HUDEP-2 (cell line): ENCODE data around the gene PSMD8.
"Not testable (repeated sequence)": the region's sequence is repeated elsewhere in the genome, so short reads cannot be mapped to it uniquely, and the experiment has no call there.

ENCODE experiments used
- DNase-seq, 76 experiments: peaks; one replicate each; lab custom pipeline; 2025; ENCODE audit not compliant: unreplicated experiment in 76 of 76; lab: John Stamatoyannopoulos, UW

PSMD8 gene

DNA sequence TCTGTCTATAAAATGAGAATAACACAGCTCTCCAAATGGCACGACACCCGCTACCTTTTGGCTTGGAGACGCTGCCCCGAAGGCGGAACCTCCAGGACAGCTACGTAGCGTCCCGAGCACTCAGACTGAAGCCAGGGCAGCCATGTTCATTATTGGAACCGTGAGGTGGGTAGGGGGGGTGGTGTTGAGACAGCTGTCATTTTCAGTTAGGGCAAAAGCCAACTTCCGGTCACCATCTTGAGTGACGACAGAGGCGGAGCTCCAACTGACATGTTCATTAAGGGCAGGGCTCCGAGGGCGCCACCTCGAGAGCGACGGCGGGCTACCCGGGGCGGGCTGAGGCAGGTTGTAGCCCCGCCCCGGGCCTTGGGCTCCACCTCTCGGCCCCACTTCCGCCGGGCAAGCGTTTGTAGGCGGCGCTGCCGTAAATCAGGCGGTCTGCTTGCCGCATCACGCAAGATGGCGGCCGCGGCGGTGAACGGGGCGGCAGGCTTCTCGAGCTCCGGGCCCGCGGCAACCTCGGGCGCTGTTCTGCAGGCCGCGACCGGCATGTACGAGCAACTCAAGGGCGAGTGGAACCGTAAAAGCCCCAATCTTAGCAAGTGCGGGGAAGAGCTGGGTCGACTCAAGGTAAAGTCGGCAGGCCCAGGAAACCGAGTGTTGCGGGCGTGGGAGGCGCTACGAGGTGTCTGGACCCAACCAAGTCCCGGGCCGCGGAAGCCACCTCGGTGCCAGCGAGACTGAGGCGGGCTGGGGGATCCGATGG lies at the start of gene PSMD8:
Gene PSMD8 (plus strand): TSS at position 240 of the 766 bp plus-strand sequence. CDS start 31 bp downstream, at position 271.
- peak in 75 of 76 experiments; percentile 94 to 100 (median 100) for DNase-seq

DNA sequence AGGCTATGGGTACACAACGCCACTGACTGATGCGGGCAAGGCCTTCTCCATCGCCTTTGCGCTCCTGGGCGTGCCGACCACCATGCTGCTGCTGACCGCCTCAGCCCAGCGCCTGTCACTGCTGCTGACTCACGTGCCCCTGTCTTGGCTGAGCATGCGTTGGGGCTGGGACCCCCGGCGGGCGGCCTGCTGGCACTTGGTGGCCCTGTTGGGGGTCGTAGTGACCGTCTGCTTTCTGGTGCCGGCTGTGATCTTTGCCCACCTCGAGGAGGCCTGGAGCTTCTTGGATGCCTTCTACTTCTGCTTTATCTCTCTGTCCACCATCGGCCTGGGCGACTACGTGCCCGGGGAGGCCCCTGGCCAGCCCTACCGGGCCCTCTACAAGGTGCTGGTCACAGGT lies 47.8 kb upstream of the PSMD8 start:
- no peak for DNase-seq

DNA sequence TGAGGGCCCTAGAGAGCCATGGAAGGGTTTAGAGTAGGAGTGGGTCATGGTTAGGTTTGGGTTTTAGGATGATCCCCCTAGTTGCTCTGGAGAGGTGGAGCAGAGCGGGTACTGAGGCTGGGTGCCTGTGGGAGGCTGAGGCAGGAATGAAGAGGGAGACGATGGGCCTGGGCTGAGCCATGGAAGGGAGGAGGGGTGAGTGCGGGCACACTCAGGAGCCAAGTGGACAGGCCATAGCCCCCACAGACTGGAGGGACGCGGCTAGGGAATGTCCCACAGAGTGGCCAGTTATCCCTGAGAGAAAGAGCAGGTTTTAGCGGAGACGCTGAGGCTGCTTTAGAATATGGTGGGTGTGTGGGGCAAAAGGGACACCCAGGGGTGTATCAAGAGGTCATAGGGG lies 44.7 kb upstream of the PSMD8 start:
- DNase-seq: no peak

DNA sequence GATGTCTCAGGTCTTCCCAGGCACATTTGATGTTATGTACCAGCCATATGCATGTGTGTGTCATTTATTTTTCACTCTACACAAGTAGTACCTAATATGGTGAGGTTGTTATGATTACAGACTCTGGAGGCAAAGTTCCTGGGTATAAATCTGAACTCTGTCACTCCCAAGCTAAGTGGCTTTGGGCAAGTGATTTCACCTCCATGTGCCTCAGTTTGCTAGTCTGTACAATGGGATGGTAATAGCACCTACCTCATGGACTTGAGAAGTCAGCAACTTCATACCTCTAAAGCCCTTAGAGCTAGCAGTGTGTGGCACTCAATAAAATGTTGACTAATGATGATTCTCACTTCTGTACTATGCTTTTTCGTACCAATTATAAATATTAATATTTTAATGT lies 42.6 kb upstream of the PSMD8 start:
- no peak for DNase-seq

DNA sequence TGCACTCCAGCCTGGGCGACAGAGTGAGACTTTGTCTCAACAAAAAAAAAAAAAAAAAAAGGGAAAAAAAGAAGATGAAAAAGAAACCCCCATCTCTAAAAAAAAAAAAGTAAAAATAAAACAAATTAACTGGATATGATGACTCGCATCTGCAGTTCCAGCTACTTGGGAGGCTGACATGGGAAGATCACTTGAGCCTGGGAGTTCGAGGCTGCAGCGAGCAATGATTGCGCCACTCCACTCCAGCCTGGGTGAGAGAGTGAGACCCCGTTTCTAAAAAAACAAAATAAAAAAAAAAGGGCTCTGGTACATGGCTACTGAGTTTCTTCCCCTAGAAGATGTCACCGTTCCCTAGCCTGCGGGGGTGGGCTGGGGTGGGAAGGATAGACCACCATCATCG lies 41.1 kb upstream of the PSMD8 start:
- DNase-seq: no peak

DNA sequence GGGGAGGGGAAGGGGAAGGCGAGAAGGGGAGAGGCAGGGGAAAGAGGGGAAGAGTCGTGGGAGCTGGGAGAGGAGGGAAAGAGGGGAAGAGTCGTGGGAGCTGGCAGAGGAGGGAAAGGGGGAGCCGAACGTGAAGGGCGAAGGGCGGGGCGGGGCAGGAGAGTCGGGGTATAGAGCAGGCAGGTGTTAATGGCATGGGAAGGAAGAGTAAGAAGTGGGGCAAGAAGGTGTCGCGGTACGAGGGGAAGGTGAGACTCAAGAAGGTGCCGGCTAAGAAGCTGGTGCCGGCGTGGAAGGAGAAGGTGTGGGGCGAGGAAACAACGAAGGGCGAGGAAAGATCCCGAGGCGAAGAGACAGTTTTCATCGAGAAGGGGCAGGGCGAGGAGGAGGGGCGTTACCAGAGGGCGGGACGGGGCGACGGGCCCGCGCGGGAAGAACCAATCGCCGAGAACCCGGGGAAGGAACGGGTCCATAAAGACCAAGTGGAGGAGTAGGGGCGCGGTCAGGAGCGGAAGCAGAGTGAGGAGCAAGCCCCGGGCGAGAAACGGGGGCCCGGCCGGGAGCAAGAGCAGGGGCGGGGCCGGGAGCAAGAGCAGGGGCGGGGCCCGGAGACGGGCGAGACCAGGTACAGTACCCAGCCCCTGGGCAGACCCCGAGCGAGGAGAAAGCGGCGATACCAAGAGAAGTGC lies 38.3 kb upstream of the PSMD8 start:
- DNase-seq: peak; percentile 75 to 100 (median 98)

DNA sequence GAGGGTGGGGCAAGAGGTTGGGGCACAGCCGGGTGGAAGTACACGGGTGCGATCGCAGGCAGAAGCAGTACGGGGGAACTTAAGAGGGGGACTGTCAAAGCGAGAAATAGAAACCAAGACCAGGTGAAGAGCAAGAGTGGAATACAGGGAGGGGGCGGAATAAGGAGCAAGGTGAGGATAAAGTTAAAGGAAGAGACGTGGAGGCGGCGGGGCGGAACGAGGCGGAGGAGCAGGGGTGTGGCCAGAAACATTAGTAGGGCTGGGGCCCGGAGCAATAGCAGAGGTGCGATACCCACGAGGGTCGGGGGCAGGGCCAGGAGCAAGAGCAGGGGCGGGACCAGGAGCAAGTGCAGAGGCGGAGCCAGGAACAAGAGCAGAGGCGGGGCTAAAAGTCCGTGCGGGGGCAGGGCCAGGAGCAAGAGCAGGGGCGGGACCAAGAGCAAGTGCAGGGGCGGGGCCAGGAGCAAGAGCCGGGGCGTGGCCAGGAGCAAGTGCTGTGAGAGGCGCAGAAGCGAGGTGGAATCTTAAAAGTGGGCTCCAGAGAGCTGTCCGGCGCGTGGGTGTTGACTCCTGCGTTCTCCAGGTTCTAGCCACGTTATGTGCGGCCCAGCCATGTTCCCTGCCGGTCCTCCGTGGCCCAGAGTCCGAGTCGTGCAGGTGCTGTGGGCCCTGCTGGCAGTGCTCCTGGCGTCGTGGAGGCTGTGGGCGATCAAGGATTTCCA lies 37.6 kb upstream of the PSMD8 start:
- peak; percentile 66 to 100 (median 99) for DNase-seq

DNA sequence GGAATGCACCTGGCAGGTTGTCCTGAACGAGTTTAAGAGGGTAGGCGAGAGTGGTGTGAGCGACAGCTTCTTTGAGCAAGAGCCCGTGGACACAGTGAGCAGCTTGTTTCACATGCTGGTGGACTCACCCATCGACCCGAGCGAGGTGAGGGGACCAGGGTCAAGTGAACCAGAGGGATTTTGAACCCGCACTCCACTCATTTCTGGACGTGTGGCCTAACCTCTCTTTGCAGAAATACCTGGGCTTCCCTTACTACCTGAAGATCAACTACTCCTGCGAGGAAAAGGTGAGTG lies 37.1 kb upstream of the PSMD8 start:
- no peak for DNase-seq

DNA sequence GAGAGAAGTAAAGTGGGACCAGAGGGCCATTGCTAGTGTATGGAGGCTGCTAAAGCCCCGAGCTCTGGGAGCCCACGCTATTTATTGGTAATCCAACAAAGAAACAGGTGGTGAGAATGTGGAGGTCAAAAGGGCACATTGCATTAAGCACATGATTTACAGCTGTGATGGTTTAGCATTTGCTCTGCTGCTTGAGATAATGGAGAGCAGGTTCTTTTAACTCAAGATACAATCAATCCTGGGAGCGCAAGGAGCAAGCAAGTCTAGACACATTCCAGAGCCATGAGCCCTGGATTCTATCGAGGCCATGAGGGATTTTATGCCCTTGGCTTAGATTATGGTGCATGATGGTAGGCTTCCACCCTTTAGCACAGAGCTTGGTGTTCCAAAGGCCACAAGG lies 35.4 kb upstream of the PSMD8 start:
- not testable (repeated sequence) for DNase-seq

DNA sequence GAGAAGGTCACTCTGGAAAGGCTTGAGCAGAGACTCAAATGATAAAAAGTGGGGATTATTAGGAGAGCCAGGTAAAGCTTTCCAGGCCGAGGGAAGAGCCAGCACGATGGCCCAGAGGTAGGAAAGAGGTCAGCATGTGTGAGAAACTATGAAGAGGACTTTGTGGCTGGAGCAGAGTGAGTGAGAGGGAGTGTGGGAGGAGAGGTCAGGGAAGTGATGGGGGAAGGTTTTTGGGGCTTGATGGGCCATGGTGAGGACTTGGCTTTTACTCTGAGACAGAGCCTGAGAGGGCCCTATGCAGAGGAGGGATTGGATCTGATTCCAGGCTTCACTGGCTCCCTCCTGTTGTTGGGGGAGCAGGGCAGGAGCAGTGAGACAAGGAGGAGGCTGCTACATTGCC lies 33.4 kb upstream of the PSMD8 start:
- DNase-seq: no peak

DNA sequence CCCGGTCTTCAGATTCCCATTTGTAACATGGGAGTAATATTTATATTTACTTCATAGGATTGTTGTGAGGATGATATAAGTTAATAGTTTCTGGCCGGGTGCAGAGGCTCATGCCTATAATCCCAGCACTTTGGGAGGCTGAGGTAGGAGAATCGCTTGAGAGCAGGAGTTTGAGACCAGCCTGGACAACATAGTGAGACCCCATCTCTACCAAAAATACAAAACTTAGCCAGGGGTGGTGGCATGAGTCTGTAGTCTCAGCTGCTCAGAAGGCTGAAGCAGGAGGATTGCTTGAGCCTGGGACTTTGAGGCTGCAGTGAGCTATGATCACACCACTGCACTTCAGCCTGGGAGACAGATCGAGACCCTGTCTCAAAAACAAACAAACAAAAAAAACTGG lies 27.5 kb upstream of the PSMD8 start:
- DNase-seq: no peak

DNA sequence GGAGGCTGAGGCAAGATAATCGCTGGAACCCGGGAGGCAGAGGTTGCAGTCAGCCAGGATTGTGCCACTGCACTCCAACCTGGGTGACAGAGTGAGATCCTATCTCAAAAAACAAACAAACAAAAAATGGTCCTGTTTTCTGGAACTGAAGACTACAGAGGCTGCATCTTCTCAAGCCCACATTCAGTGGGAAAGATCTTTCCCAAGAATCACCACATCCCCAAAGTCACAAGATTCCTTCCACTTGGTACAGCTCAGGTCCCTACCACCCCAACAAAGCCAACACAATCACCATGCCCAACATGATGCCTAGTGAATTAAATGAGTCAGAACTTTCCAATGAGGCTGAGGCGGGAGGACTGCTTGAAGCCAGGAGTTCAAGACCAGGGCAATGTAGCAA lies 23.5 kb upstream of the PSMD8 start:
- no peak for DNase-seq

DNA sequence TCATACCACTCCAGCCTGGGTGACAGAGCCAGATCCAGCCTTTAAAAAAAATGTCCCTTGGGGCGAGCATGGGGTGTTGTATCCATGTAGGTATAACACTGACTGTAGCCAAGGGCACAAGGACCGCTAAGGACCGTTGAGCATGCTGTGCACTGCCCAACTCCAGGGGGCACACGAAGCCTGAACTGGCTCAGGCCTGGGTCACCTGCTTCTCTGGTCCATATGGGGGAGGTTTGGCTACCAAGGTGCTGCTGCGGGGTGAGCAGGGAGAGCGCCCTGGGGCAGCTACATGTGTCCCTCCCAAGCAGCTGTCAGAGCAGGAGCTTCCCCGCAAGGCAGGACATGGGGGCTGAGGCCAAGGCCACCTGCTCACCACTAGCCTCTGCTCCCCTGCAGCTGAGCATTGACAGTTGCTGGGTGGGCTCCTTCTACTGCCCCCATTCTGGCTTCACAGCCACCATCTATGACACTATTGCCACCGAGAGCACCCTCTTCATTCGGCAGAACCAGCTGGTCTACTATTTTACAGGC lies 22.4 kb upstream of the PSMD8 start:
- DNase-seq: no peak

DNA sequence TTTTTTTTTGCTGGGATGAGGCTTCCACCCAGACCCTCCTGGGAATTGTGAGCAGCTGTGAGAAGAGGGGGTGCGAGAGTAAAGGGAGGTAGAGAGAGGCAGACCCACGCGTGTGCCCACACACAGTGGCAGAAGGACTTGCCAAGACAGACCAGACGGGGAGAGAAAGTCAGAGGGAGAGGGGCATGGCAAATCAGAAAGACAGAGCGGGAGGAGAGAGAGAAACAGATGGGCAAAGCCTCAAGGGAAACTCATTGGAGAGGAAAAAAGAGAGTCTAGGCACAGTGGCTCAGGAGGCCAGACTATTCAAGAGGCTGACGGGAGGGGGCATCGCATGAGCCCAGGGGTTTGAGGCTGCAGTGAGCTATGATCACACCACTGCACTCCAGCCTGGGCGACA lies 21.8 kb upstream of the PSMD8 start:
- no peak for DNase-seq

DNA sequence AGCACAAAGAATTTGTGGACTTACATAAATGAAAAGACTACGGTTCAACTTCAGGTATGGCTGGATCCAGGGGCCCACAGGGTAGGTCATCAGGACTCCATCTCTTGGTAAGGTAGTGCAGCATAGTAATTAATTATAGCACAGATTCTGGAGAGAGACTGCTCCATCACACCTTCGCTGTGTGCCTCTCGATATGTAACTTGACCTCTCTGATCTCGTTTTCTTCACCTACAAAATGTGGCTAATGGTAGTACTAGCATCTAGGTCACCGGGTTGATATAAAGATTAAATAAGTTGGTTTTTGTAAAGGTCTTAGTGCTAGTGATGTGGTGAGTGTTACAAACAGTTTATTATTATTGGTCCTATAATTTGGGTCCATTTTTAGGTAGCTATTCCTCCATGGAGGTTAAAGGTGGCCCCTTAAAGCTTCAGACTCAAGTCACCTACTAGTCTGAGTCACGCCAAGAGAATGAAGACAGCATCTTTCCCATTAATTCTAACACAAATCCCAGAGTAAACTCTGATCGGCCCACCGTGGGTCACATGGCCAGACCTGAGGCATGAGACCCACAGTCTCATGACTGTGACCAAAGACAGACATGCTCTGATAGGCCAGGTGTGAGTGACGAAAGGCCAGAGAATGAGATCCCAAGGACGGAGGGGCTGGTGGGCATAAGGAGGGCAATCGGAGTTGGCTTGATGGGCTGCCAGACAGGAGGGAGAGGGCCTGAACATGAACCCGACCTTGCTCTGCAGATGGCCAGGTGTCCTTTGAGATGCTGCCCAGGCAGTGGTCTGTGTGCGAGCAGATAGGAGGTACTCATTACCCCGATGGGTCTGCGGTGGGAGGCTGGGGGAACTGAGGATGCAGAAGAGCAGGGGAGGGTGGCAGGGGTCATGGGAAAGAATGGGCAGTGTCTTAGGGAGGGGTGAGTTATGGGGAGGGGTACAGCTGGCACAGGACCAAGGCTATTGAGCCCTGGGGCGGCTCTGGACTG lies 18.3 kb upstream of the PSMD8 start:
- no peak for DNase-seq

DNA sequence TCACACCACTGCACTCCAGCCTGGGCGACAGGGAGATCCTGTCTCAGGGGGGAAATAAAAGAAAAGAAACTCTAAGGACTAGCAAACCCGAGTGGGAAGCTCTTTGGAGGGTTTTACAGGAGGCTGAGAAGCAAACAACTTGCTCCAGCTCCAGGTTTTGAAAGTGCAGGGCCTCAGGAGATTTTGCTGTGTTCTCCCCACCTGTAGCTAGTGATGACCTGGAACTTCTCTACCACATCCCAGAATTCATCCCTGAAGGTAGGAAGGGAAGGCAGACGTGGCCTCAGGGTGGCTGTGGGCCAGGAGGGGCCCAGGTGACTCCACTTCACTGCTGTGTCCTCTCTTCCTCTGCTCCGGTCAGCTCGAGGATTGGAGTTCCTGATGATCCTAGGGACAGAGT lies 16.3 kb upstream of the PSMD8 start:
- no peak for DNase-seq

DNA sequence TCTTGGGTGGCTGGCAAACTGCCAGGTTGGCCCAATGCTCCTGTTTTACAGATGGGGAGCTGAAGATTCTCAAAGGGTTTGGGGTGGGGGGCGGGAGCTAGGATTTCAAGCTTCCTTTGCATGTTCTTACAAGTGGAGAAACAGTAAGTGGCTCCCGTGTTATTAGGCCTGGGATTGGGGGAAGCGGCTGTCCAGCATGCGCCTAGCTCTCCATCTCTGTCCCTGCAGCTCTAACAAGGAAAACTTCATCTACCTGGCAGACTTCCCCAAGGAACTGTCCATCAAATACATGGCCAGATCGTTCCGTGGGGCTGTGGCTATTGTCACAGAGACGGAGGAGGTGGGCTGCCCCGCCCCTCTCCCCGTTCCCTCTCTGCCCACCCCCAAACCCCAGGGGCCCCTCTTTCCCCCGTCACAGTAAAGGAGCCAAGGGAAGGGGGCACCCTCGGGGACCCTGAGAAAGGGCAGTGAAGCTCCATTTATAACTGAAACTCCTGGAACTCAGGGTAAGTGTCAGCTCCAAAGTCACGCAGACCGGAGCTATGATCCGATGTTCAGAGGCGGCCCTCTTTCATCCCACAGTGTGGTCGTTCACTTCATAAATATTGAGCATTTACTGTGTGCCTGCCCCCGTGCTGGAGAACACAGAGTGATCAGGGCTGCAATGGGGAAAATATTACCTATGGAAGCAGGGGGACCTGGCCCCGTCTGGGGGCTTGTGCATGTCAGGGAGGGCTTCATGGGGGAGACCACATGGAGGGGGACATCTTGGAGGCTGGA lies 14.9 kb upstream of the PSMD8 start:
- no peak for DNase-seq

DNA sequence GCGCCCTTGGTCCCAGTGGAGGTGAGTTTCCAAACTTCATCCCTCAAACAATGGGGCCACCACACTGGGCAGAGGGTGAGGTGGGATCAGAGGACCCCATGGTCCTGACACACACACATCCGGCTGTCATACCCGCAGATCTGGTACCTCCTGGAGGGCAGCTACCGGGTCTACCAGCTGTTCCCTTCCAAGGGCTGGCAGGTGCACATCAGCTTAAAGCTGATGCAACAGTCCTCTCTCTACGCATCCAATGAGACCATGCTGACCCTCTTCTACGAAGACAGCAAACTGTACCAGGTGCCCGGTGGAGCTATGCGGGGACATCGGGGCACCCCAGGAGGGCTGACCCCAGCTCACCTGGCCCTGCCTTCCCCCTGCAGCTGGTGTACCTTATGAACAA lies 14.0 kb upstream of the PSMD8 start:
- peak in 1 of 76 experiments; percentile 8 for DNase-seq

DNA sequence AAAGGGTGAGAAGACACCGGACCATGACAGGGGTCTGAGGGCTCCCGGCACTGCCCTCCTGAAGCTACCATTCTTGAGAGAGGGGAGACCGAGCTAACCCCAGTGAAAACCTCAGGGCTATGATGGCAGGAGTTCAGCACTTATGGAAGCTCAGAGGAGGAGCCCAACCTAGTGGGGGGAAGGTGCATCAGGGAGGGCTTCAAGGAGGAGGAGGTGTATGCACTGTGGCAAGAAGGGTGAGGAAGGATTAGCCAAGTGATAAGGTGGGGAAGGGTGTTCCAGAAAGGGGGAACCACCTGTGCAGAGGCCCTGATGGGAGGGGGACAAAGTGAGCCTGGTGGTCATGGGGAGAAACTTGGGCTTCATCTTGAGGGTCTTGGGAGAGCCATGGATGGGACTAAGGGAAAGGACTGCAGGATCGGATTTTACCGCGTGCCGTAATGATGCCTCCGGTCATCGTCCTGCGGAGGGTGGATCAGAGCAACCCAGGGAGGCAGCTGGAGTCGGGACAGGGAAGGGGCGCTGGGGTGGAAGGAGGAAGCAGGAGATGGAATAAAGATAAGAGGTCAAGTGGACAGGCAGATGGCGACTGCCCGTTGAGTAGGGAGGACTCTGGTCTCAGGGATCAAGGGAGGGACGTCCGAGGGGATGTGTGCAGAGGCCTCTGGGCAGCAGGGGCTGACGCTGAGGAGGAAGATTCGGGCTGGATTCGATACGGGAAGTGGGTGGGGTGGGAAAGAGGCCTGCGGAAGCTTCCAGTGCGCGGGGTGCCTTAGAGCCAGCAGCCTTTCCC lies 13.3 kb upstream of the PSMD8 start:
- no peak for DNase-seq
